Activated naive CD4-positive, alpha-beta T cell treated with anti-CD3 and anti-CD28 coated beads, Interleukin-2, amount 10 ng/mL, durations not matched to agents 5 hours and 36 hours (primary cell): ENCODE results near the gene ZNF562. TPM values are rescaled to one million over a fixed set of nuclear protein-coding genes. Genes with fewer than 3 reads are reported as not detected.

ENCODE experiments used
- total RNA-seq, 2 experiments: library from RNA; stranded (reverse); gene quantifications; one replicate each; pipeline ENCODE4 v1.2.3, GENCODE V29; 2021

The ZNF562 gene
- total RNA-seq: 10 to 100 TPM; 16.1 to 17.0 TPM

GRCh38 chr19:9674663-9675357 lies at the start of gene ZNF562:
Gene ZNF562 (minus strand): TSS chr19:9675100. CDS start chr19:9660744, 14,356 bp downstream.

GRCh38 chr19:9621156-9622037 lies 53.5 kb downstream of the ZNF562 start, which contains the start of gene ZNF561:
Gene ZNF561 (minus strand): TSS chr19:9621232. CDS start chr19:9619456, 1,776 bp downstream.

Other genes with a start within 250 kb of the ZNF562 start
- gene ZNF266, start 239.5 kb downstream of the ZNF562 start, total RNA-seq: 10 to 100 TPM; 34.7 to 38.0 TPM
- not detected for gene ZNF560, start 176.5 kb downstream of the ZNF562 start, total RNA-seq
- gene ZNF426, start 136.5 kb downstream of the ZNF562 start, total RNA-seq: 10 to 100 TPM; 15.5 to 16.5 TPM
- 10 to 100 TPM; 52.5 to 57.5 TPM for gene ZNF121, start 90.6 kb downstream of the ZNF562 start, total RNA-seq
- 10 to 100 TPM; 30.2 to 32.4 TPM for gene ZNF561, start 53.9 kb downstream of the ZNF562 start, total RNA-seq
- gene ZNF846, start 93.6 kb upstream of the ZNF562 start, total RNA-seq: 10 to 100 TPM in 1 of 2 experiments, 1 to 10 TPM in 1; 8.7 to 11.2 TPM
- gene FBXL12, start 144.0 kb upstream of the ZNF562 start, total RNA-seq: 10 to 100 TPM; 24.4 to 27.6 TPM
- gene UBL5, start 152.8 kb upstream of the ZNF562 start, total RNA-seq: 100 to 1,000 TPM; 296 to 302 TPM
- 10 to 100 TPM; 79.7 to 83.8 TPM for gene PIN1, start 160.2 kb upstream of the ZNF562 start, total RNA-seq